ENCODE measurements around the gene MICB.

MICB gene

GRCh38 chr6:31541658-31542521 is 43.9 kb downstream of the MICB start, which contains the start of gene DDX39B:
Gene DDX39B (minus strand): TSS chr6:31542003. CDS start chr6:31540532, 1,471 bp downstream.
- peak; percentile 98 for DNase-seq

GRCh38 chr6:31543639-31544038 is 45.7 kb downstream of the MICB start:
- DNase-seq, result no peak

GRCh38 chr6:31544676-31545075 is 46.7 kb downstream of the MICB start:
- DNase-seq, result no peak

- no peak for DNase-seq
Measured at GRCh38 chr6:31545291-31545690, 47.3 kb downstream of the MICB start.

- DNase-seq, result peak; percentile 94
Measured at GRCh38 chr6:31546339-31546957, 48.5 kb downstream of the MICB start, which contains the start of gene ATP6V1G2. Gene ATP6V1G2 (minus strand): TSS chr6:31546608. CDS start chr6:31546559, 49 bp downstream.

- DNase-seq, result peak; percentile 99
Measured at GRCh38 chr6:31546958-31547726, 49.2 kb downstream of the MICB start, which contains the start of gene NFKBIL1. Gene NFKBIL1 (plus strand): TSS chr6:31547608. CDS start chr6:31547695, 87 bp downstream.

- DNase-seq, result no peak
Measured at GRCh38 chr6:31547727-31548543, 50.0 kb downstream of the MICB start.

- no peak for DNase-seq
Measured at GRCh38 chr6:31548544-31548873, 50.6 kb downstream of the MICB start.

- DNase-seq, result peak; percentile 44
Measured at GRCh38 chr6:31551371-31551770, 53.4 kb downstream of the MICB start.

GRCh38 chr6:31556307-31556706 is 58.4 kb downstream of the MICB start:
- DNase-seq, result no peak

- no peak for DNase-seq
Measured at GRCh38 chr6:31557443-31558317, 59.7 kb downstream of the MICB start.

- DNase-seq, result no peak
Measured at GRCh38 chr6:31558318-31558625, 60.3 kb downstream of the MICB start.

- DNase-seq, result peak; percentile 25
Measured at GRCh38 chr6:31558631-31559500, 60.9 kb downstream of the MICB start.

- no peak for DNase-seq
Measured at GRCh38 chr6:31559606-31559957, 61.6 kb downstream of the MICB start.

- peak; percentile 47 for DNase-seq
Measured at GRCh38 chr6:31559958-31560696, 62.2 kb downstream of the MICB start.

- DNase-seq, result no peak
Measured at GRCh38 chr6:31560697-31561058, 62.7 kb downstream of the MICB start.

Measured in fibroblast of skin of scalp (primary cell).